ENCODE results near the gene RNF31. TPM values are rescaled to one million over a fixed set of nuclear protein-coding genes. Genes with fewer than 3 reads are reported as not detected.

Gene RNF31
- total and polyA plus RNA-seq, 2 of the 13 experiments (the other 11 are each of a cell fraction or from before 2014, with no cell fraction given) = 48.2 to 86.8 TPM

DNA sequence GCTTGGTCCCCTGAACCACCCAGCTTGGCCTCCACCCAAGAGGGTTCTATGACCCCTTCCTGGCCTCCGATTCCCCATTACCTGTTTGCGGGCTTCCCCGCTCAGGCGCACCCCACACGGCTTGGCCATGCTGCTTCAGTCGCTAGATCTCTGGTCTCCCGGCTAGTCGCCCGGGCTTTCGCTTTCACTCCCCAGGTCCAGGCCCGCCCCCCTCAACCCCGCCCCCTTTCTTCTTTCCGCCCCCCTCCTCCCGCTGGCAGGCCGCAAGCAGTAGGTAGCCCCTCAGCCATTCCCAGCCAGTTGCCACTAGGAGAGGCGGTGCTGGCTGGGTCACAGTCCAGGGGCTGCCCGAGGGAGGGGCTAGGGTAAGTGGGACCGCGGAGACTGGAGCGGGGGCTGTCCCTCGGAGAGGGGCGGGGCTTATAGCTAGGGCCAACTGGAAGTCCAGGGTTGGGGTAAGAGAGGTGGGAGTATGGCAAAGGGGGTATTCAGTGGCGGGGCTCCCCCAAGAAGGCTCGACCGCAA lies 783 bp upstream of the RNF31 start, which contains the start of gene PSME2 (continued):
- TF ChIP-seq, protein P1, sequence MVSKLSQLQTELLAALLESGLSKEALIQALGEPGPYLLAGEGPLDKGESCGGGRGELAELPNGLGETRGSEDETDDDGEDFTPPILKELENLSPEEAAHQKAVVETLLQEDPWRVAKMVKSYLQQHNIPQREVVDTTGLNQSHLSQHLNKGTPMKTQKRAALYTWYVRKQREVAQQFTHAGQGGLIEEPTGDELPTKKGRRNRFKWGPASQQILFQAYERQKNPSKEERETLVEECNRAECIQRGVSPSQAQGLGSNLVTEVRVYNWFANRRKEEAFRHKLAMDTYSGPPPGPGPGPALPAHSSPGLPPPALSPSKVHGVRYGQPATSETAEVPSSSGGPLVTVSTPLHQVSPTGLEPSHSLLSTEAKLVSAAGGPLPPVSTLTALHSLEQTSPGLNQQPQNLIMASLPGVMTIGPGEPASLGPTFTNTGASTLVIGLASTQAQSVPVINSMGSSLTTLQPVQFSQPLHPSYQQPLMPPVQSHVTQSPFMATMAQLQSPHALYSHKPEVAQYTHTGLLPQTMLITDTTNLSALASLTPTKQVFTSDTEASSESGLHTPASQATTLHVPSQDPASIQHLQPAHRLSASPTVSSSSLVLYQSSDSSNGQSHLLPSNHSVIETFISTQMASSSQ (IDR thresholded peaks at IDR 0.05; ENCODE audit: low read depth) = 0 out of 2 replicates have a peak, but pooled peaks have one; percentile 5
- TF ChIP-seq, protein P1 (CRISPR knock-in tag; IDR thresholded peaks at IDR 0.05; ENCODE audit: borderline replicate concordance) = peak; percentile 60; the same call in 1 of the 2 replicates
- no peak for TF ChIP-seq ZNF260 (CRISPR knock-in tag; IDR thresholded peaks at IDR 0.05; ENCODE audit: borderline replicate concordance, low read depth)
- TF ChIP-seq PHF5A (CRISPR knock-in tag; IDR thresholded peaks at IDR 0.05; ENCODE audit: low read depth, unreplicated experiment) = peak; percentile 91
- TF ChIP-seq MTA1 (CRISPR knock-in tag; IDR thresholded peaks at IDR 0.05; ENCODE audit: borderline replicate concordance) = peak; percentile 86; the same call in 1 of the 2 replicates
- TF ChIP-seq, protein P2, sequence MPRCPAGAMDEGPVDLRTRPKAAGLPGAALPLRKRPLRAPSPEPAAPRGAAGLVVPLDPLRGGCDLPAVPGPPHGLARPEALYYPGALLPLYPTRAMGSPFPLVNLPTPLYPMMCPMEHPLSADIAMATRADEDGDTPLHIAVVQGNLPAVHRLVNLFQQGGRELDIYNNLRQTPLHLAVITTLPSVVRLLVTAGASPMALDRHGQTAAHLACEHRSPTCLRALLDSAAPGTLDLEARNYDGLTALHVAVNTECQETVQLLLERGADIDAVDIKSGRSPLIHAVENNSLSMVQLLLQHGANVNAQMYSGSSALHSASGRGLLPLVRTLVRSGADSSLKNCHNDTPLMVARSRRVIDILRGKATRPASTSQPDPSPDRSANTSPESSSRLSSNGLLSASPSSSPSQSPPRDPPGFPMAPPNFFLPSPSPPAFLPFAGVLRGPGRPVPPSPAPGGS (CRISPR knock-in tag; IDR thresholded peaks at IDR 0.05) = 0 out of 2 replicates have a peak, but pooled peaks have one; percentile 24
- peak; percentile 99 for TF ChIP-seq IRF2 (CRISPR knock-in tag; IDR thresholded peaks at IDR 0.05)
- TF ChIP-seq, protein P3, sequence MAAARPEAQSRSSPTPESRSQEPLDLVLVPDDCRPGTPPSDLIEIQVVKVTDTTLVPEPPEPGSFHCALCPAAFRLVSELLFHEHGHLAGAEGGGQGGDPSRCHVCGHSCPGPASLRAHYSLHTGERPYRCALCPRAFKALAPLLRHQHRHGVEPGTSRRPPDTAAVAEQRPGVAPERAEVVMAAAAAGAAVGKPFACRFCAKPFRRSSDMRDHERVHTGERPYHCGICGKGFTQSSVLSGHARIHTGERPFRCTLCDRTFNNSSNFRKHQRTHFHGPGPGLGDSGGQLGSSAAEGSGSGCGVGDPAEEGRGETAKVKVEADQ (CRISPR knock-in tag; IDR thresholded peaks at IDR 0.05; ENCODE audit: borderline replicate concordance) = peak; percentile 24; the same call in 1 of the 2 replicates
- TF ChIP-seq, protein P4, sequence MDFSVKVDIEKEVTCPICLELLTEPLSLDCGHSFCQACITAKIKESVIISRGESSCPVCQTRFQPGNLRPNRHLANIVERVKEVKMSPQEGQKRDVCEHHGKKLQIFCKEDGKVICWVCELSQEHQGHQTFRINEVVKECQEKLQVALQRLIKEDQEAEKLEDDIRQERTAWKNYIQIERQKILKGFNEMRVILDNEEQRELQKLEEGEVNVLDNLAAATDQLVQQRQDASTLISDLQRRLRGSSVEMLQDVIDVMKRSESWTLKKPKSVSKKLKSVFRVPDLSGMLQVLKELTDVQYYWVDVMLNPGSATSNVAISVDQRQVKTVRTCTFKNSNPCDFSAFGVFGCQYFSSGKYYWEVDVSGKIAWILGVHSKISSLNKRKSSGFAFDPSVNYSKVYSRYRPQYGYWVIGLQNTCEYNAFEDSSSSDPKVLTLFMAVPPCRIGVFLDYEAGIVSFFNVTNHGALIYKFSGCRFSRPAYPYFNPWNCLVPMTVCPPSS (IDR thresholded peaks at IDR 0.05) = no peak
- peak; percentile 52; the same call in 1 of the 2 replicates for TF ChIP-seq KDM5B (CRISPR knock-in tag; IDR thresholded peaks at IDR 0.05; ENCODE audit: borderline replicate concordance)
- peak; percentile 87 for TF ChIP-seq IKZF4 (CRISPR knock-in tag; IDR thresholded peaks at IDR 0.05; ENCODE audit: borderline replicate concordance, low read depth, not compliant biosample characterization)
- no peak for TF ChIP-seq ZNF230 (CRISPR knock-in tag; IDR thresholded peaks at IDR 0.05)
- TF ChIP-seq, protein P5, sequence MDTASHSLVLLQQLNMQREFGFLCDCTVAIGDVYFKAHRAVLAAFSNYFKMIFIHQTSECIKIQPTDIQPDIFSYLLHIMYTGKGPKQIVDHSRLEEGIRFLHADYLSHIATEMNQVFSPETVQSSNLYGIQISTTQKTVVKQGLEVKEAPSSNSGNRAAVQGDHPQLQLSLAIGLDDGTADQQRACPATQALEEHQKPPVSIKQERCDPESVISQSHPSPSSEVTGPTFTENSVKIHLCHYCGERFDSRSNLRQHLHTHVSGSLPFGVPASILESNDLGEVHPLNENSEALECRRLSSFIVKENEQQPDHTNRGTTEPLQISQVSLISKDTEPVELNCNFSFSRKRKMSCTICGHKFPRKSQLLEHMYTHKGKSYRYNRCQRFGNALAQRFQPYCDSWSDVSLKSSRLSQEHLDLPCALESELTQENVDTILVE (CRISPR knock-in tag; IDR thresholded peaks at IDR 0.05) = peak; percentile 64; the same call in 1 of the 2 replicates
- no peak for TF ChIP-seq ZNF747 (CRISPR knock-in tag; IDR thresholded peaks at IDR 0.05; ENCODE audit: borderline replicate concordance)
- TF ChIP-seq NFE2L1 (CRISPR knock-in tag; IDR thresholded peaks at IDR 0.05; ENCODE audit: borderline replicate concordance) = no peak
- no peak for TF ChIP-seq ZNF530 (CRISPR knock-in tag; IDR thresholded peaks at IDR 0.05; ENCODE audit: low read depth)
- TF ChIP-seq, protein P6, sequence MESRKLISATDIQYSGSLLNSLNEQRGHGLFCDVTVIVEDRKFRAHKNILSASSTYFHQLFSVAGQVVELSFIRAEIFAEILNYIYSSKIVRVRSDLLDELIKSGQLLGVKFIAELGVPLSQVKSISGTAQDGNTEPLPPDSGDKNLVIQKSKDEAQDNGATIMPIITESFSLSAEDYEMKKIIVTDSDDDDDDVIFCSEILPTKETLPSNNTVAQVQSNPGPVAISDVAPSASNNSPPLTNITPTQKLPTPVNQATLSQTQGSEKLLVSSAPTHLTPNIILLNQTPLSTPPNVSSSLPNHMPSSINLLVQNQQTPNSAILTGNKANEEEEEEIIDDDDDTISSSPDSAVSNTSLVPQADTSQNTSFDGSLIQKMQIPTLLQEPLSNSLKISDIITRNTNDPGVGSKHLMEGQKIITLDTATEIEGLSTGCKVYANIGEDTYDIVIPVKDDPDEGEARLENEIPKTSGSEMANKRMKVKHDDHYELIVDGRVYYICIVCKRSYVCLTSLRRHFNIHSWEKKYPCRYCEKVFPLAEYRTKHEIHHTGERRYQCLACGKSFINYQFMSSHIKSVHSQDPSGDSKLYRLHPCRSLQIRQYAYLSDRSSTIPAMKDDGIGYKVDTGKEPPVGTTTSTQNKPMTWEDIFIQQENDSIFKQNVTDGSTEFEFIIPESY (CRISPR knock-in tag; IDR thresholded peaks at IDR 0.05) = peak; percentile 25; the same call in 1 of the 2 replicates

Data from HepG2 (cell line).